ENCODE measurements around the gene OXGR1.

- TF ChIP-seq POLR2A (IDR thresholded peaks at IDR 0.05) = no peak
- TF ChIP-seq CTCF (IDR thresholded peaks at IDR 0.05) = peak; percentile 68 to 74
- no peak for TF ChIP-seq EP300 (IDR thresholded peaks at IDR 0.05)
Measured at GRCh38 chr13:97028441-97029299, 34.4 kb upstream of the OXGR1 start.

Data from suprapubic skin (tissue), 3 donors.